ENCODE measurements around the gene TBX18. TPM values are rescaled to one million over a fixed set of nuclear protein-coding genes. Genes with fewer than 3 reads are reported as not detected.

TBX18 gene
- total RNA-seq, 4 donors from 2014 or later, result 0.15 to 4.4 (median 1.9) TPM

DNA sequence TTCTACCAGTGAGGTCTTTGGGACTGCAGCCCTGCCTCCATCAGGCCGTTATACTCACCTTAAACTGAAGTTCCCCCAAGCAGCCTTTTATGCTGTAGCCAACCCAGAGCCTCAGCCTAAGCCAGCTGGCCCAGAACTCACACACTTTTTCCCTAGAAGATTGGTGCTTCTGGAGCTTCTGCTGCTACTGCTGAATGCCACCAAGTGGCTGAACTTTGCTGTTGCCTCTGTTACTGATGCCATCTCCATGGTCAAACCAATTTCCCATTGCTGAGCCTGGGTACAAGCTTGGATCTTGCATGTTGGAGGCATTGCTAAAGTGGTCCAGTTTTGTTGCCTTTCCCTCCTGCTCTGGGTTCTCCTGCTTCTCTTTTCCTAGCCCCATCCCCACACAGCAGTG lies 15.0 kb upstream of the TBX18 start:
- Histone ChIP-seq H3K27ac (no peak overlapping the region), H3K9me3 (no peaks in the 10 kb centered on the region), H3K4me1 (peaks cover 0 to 6% (median under 1%) of the 10 kb centered on the region in 3 donors), H3K27me3 (peaks cover 0 to 62% (median 9%) of the 10 kb centered on the region in 4 donors), H3K36me3 (no peaks in the 10 kb centered on the region), H3K4me3 (no peak overlapping the region)
- 31 to 50% methylated on average over 1 of the region's 1 CpG for WGBS, 2 donors
- TF ChIP-seq, protein P1, sequence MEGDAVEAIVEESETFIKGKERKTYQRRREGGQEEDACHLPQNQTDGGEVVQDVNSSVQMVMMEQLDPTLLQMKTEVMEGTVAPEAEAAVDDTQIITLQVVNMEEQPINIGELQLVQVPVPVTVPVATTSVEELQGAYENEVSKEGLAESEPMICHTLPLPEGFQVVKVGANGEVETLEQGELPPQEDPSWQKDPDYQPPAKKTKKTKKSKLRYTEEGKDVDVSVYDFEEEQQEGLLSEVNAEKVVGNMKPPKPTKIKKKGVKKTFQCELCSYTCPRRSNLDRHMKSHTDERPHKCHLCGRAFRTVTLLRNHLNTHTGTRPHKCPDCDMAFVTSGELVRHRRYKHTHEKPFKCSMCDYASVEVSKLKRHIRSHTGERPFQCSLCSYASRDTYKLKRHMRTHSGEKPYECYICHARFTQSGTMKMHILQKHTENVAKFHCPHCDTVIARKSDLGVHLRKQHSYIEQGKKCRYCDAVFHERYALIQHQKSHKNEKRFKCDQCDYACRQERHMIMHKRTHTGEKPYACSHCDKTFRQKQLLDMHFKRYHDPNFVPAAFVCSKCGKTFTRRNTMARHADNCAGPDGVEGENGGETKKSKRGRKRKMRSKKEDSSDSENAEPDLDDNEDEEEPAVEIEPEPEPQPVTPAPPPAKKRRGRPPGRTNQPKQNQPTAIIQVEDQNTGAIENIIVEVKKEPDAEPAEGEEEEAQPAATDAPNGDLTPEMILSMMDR (IDR thresholded peaks at IDR 0.05), result no peak
- no peak for TF ChIP-seq POLR2A (IDR thresholded peaks at IDR 0.05)
- intact Hi-C loops (cut with DNase I), result loop anchor here (10.0 kb wide), 1 partner anchor 355 kb away; no protein-coding TSS in a partner anchor
- no peak for DNase-seq

DNA sequence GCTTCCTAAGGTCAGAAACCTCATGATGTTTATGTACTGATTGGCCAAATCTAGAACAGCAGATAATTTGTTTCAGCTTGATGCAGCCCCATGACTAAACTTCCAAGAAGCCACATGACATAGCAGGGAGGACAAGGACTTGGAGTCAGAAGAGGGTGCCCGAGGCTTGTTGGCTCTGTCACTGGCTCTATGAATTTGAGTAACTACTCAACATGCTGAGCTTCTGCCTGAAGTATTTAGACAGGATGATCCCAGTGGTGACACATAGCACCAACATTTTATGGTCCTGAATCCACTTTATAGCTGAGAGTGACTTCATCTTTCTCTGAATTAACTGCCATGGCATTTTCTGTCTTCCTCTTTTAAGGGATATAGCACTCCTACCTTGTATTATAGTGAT lies 13.5 kb upstream of the TBX18 start:
- no peak overlapping the region for H3K4me3 ChIP-seq
- DNase-seq, result no peak
- H3K9me3 ChIP-seq, result peaks cover 0 to 6% (median 4%) of the 10 kb centered on the region in 3 donors
- WGBS, 2 donors, result 58 to 67% methylated on average over 1 of the region's 1 CpG
- H3K4me1 ChIP-seq, result peaks cover 3 to 20% (median 9%) of the 10 kb centered on the region in 3 donors
- H3K27ac ChIP-seq, result no peak overlapping the region
- no peaks in the 10 kb centered on the region for H3K36me3 ChIP-seq
- intact Hi-C loops (cut with DNase I), result loop anchor here (10.0 kb wide), 1 partner anchor 353 kb away; no protein-coding TSS in a partner anchor
- peaks cover 7 to 70% (median 22%) of the 10 kb centered on the region in 4 donors for H3K27me3 ChIP-seq
- TF ChIP-seq POLR2A (IDR thresholded peaks at IDR 0.05), result no peak
- TF ChIP-seq, protein P1 (IDR thresholded peaks at IDR 0.05), result no peak

DNA sequence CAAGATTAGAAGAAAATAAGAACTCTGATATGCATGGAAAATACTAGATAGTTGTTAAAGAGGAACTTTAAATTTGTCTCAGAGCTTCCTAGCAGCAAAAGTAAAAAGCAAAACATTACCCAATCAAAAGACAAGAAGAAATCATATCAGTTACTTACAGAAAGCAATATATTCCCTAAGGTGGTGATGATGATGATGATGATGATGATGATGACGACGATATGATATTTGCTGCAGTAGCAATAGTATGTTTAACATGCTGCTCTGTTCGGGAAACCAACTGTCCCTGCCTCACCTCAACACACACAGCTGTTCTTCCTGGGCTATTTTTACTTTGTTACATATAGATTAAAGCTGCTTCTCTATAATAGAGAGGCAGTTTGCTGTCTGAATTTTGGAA lies 12.0 kb upstream of the TBX18 start:
- Histone ChIP-seq H3K27ac (no peak overlapping the region), H3K27me3 (peaks cover 16 to 83% (median 31%) of the 10 kb centered on the region in 4 donors), H3K36me3 (no peaks in the 10 kb centered on the region), H3K4me1 (peaks cover 3 to 20% (median 9%) of the 10 kb centered on the region in 3 donors), H3K9me3 (peaks cover 0 to 11% (median 7%) of the 10 kb centered on the region in 3 donors), H3K4me3 (no peak overlapping the region)
- intact Hi-C loops (cut with DNase I), result loop anchor here (10.0 kb wide), 1 partner anchor 352 kb away; no protein-coding TSS in a partner anchor
- WGBS, 2 donors, result 50 to 72% methylated on average over 3 of the region's 3 CpGs
- DNase-seq, result no peak
- TF ChIP-seq, protein P1 (IDR thresholded peaks at IDR 0.05), result no peak
- TF ChIP-seq POLR2A (IDR thresholded peaks at IDR 0.05), result no peak

DNA sequence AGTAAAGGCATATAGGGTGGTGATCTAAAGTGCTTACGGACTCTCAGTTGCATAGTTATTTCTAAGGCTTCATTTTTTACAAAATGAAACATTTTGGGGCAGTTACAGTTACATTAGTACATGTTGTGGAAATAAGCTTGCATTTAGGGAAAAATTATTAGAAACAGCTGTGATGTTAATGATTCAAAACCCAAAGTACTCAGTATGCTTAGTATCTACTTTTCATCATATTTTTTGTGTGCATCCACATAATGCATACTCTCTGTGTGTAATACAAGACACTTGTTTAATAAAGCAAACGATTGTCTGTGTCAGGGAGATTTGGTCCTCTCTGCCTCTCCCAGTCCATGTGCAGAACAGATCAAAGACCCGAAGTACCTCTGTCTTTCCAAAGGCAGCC lies 11.4 kb upstream of the TBX18 start:
- intact Hi-C loops (cut with DNase I), result loop anchor here (10.0 kb wide), 1 partner anchor 351 kb away; no protein-coding TSS in a partner anchor
- H3K27me3 ChIP-seq, result peaks cover 19 to 90% (median 31%) of the 10 kb centered on the region in 4 donors
- H3K4me3 ChIP-seq, result no peak overlapping the region
- WGBS, 2 donors, result 61 to 72% methylated on average over 3 of the region's 3 CpGs
- DNase-seq, result no peak
- TF ChIP-seq, protein P1 (IDR thresholded peaks at IDR 0.05), result no peak
- TF ChIP-seq POLR2A (IDR thresholded peaks at IDR 0.05), result no peak
- H3K4me1 ChIP-seq, result peaks cover 3 to 20% (median 9%) of the 10 kb centered on the region in 3 donors
- peaks cover 0 to 11% (median 10%) of the 10 kb centered on the region in 3 donors for H3K9me3 ChIP-seq
- no peak overlapping the region for H3K27ac ChIP-seq
- H3K36me3 ChIP-seq, result no peaks in the 10 kb centered on the region

DNA sequence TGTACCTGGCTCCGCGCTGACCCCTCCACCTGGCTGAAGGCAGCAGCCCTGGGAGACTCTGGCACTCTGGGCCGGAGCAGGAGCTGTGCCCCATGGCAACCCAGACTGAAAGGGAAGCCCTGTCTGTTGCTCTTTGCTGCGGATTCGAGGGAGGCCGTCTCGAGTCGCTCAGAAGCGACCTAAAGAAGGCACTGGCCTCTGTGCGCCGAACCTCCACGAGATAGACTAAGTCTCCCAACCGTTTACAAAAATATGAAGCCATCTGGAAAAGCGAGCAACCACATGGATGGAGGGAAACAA lies 10.5 kb upstream of the TBX18 start:
- no peak overlapping the region for H3K27ac ChIP-seq
- peak overlapping the region in 2 of 4 donors; percentile 42 to 61 for H3K4me3 ChIP-seq

More for the DNA sequence above, 10.5 kb upstream of the TBX18 start:
- peaks cover 19 to 98% (median 34%) of the 10 kb centered on the region in 4 donors for H3K27me3 ChIP-seq
- DNase-seq, result no peak
- peaks cover 0 to 11% (median 10%) of the 10 kb centered on the region in 3 donors for H3K9me3 ChIP-seq
- 11 to 30% methylated on average over 6 to 7 of the region's 14 CpGs for WGBS, 2 donors
- H3K36me3 ChIP-seq, result no peaks in the 10 kb centered on the region
- intact Hi-C loops (cut with DNase I), result loop anchor here (10.0 kb wide), 1 partner anchor 350 kb away; no protein-coding TSS in a partner anchor
- peaks cover 3 to 20% (median 9%) of the 10 kb centered on the region in 3 donors for H3K4me1 ChIP-seq
- TF ChIP-seq, protein P1 (IDR thresholded peaks at IDR 0.05), result no peak
- TF ChIP-seq POLR2A (IDR thresholded peaks at IDR 0.05), result no peak
